Measurements from ENCODE around the gene CDH23.

The CDH23 gene

GRCh38 chr10:71504570-71504969, 107.8 kb downstream of the CDH23 start:
- in situ Hi-C loops (cut with MboI; ENCODE audit: low sequenced_read_pairs): no loop called here

GRCh38 chr10:71505862-71506261, 109.1 kb downstream of the CDH23 start:
- in situ Hi-C loops (cut with MboI; ENCODE audit: low sequenced_read_pairs): no loop called here

- in situ Hi-C loops (cut with MboI; ENCODE audit: low sequenced_read_pairs): no loop called here
Observed at GRCh38 chr10:71509444-71509843, 112.7 kb downstream of the CDH23 start.

DNA sequence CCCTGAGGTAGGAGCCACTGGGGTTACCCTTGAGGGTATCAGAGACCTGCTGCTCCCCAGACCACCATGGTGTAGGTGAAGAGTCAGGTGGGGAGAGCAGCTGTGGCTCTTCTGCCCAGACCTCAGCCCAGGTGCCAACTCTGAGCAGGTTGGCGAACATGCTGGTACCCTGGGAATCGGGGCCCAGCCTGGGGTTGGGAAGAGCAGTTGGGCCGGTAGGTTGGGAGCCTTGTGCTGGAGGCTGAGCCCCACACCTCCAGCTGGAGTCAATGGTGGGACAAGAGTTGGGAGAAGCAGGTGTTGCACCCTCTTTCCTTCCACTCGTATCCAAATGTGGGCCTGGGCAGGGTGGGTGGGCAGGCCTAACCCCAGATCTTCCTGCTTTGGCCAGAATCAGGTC, 114.5 kb downstream of the CDH23 start:
- in situ Hi-C loops (cut with MboI; ENCODE audit: low sequenced_read_pairs): no loop called here

- in situ Hi-C loops (cut with MboI; ENCODE audit: low sequenced_read_pairs): no loop called here
Observed at GRCh38 chr10:71512312-71512711, 115.6 kb downstream of the CDH23 start.

DNA sequence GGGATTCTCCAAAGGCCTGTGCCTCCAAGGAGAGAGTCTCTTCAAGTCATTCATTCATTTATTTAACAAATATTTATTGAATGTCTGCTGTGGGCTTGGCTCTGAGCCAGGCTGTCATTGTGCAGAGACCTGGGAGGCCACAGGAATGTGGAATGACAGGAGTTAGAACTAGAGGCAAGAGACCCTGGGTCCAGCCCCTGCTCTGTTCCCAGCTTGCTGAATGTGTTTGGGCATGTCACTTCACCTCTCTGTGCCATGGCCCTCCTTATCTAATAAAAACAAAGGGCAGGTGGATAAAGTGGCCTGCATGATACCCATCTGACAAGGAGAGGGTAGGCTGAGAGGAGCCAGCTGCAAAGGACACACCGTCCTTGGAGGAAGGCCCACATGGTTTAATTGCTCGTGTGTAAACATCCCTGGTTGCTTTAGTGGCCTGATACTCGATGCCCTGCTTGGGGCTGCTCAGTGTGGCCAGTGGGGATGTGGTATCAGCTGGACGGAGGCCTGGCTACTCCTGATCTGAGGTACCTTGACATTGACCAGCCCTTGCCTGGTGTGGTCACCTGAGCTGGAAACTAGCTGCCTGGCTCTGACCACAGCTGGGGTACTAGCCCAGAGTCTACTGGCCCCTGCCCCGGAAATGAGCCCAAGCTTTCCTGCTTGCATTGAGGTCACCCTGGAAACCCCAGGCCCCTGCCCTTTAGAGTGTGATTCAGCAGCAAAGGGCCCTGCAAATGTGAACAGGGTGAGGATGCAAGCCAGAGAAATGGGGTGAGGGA, 116.2 kb downstream of the CDH23 start:
- in situ Hi-C loops (cut with MboI; ENCODE audit: low sequenced_read_pairs): no loop called here

DNA sequence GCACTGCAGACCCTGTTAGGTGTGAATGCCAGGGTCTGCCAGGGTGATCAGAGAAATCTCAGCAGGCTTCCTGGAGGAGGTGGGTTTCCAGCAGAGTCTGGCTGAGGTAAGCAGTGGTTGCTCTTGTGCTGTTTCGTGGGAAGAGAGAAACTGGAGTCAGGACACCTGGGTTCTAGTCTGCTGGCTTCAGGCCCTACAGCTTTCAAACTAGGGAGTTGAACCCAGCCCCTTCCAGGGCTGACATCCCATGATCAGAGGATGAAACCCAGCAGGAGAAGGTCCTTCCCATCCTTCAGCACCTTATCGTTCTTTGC, 116.8 kb downstream of the CDH23 start:
- in situ Hi-C loops (cut with MboI; ENCODE audit: low sequenced_read_pairs): no loop called here

DNA sequence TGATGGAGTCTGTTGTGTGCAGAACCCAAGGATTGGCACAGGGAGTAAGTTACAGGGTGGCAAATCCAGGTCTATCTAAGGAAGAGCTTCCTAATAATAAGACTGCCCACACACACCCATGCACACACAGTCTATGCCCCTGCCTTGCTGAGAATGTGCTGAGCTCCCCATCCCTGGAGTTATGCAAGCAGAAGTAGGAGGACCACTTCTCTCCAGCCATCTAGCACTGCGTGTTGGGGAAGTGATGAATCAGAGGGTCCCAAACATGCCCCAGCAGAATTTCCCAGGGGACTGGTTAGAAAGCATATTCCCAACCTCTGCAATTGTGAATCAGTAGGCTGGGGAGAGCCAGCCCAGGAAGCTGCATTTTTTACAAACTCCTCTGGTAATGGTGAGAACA, 117.2 kb downstream of the CDH23 start:
- in situ Hi-C loops (cut with MboI; ENCODE audit: low sequenced_read_pairs): no loop called here

DNA sequence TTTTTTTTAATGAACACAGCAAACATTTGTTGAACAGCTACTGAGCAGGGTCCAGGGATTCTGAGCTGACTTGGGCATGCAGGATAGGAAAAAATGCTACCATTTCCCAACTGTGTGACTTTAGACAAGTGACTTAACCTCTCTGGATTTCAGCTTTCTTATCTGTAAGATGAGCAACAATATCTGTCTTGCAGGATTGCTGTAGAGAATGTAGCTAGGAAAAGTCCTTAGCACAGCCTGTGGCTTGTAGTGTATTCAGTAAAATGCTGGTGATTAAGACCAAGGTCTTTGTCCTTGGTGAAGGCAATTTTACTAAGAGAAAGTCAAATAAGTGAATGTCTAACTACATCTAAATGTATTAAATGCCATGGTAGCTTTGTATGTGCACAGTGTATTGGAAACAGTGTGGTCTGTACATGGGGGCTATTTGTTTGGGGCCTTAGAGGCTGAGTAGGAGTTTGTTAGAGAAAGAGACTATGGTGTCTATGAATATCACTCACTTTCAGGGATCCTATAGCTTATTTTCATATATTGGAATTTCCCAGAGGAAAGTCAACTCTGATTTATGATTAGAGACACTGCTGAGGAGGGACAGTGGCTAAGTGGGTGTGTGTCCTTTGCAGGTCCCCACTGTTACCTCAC, 118.9 kb downstream of the CDH23 start:
- in situ Hi-C loops (cut with MboI; ENCODE audit: low sequenced_read_pairs): no loop called here

- in situ Hi-C loops (cut with MboI; ENCODE audit: low sequenced_read_pairs): no loop called here
Observed at GRCh38 chr10:71516890-71517289, 120.2 kb downstream of the CDH23 start.

DNA sequence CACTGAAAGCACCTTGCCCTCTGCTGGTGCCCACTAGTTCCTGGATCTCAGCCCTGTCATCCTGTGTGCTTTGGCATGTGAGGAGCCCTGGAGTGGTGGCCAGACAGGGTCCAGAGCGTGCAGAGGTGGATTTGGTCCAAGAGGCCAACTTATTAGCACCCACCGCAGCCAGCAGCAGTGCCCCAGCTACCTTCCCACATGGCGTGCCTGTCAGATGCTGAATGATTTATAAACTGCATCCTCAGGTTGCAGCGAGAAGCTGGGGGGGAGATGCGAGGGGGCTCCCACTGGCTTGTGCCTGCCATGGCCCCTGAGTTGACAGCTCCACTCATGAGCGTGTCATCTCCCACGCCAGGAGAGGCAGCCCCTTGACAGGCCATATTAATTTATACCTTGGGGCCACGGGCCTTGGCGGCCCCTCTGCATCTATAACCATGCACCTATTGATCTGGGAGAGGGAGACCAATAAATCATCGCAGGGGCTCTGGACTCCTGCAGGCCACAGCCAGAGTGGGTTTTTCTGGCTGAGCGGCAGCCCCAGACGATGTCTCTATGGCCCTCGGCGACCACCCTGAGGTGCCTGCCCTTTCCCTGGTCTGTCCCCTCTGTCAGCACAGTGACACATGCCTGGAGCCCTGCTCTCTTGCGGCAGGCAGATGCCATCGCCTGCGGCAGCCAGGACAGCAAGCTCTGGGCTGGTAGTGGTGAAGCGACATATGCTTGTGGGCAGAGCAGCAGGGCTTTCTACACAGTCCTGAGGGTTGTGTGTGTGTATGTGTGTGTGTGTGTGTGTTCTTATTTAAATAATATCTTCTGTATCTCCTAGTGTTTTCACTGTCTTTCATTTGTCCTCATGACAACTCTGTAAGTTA, 120.8 kb downstream of the CDH23 start:
- in situ Hi-C loops (cut with MboI; ENCODE audit: low sequenced_read_pairs): no loop called here

GRCh38 chr10:71520042-71520441, 123.3 kb downstream of the CDH23 start:
- in situ Hi-C loops (cut with MboI; ENCODE audit: low sequenced_read_pairs): no loop called here

DNA sequence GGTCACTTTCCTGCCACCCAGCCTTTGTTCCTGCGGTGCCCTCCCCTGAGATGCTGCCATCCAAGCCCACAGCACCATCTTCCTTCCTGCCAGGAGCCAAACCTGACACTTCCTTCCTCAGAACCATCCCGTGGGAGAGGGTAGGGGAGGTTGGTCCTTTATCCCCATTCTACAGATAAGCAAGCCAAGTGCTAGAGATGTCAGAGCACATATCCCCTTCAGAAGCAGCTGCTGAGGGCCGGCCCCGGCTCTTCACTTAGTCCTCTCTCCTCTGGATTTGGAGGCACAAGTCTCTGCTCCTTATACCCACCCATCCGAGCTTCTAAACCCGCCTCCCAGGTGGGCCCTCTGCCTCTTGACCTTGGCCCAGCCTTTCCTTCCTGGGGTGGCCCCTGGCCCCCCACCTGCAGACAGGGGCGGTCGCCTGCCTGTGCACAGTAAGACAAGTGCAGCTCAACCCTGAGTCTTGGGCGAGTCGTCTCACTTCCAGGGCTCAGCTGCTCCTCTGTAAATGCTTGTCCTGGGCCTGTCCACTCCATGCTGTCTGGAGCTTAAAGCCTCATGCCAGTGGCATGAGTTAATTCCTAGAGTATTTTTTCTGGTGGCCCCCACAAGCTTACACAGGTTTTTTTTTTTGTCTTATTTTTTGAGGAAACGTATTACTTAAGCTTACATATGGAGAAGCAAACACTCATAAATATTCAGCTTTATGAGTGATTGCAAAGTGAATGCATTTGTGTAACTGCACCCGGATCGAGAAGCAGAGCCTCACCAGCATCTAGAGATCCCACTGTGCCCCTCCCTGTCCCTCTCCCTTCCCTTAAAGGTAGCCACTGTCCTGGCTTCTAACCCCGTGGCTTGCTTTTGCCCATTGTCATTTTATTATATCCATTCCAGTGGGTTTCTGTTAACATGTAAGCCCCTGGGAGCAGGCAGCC, 125.1 kb downstream of the CDH23 start:
- in situ Hi-C loops (cut with MboI; ENCODE audit: low sequenced_read_pairs): no loop called here

GRCh38 chr10:71522442-71523144, 125.9 kb downstream of the CDH23 start:
- in situ Hi-C loops (cut with MboI; ENCODE audit: low sequenced_read_pairs): no loop called here

DNA sequence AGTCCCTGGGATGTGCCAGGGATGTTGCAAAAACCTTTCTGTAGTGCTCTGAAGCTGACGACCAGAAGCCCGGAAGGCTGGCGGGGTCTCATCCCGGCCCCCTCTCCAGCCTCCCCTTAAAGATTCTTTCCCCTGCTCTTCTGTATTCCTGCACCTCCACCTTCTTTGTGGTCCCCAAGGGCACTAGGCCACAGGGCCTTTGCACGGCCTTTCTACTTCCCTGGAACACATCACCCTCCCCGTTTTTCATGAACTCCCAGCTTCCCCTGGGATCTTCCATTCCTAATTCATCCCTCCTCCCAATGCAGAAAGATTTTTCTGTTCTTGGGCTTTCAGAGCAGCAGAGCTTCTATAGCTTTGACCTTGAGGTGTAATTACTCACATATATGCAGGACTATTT, 127.0 kb downstream of the CDH23 start:
- in situ Hi-C loops (cut with MboI; ENCODE audit: low sequenced_read_pairs): no loop called here

GRCh38 chr10:71525092-71525491, 128.4 kb downstream of the CDH23 start:
- in situ Hi-C loops (cut with MboI; ENCODE audit: low sequenced_read_pairs): no loop called here

DNA sequence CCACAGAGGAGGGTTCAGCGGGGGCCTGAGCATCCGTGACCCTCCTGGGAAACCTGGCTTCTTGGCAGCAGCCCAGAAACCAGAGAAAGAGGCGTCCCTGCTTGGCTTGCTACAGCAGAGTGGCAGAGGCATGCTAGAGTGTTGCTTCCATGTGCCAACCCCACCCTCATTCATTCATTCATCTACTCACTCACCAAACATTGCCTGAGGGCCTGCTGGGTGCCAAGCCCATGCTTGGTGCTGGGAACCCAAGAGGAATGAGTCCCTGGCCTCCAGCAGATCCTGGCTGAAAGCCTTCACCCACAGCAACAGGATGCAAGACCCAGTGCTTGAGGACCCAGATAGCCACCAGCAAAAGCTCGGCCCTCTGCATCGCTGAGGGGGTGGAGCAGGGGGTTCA, 129.0 kb downstream of the CDH23 start:
- in situ Hi-C loops (cut with MboI; ENCODE audit: low sequenced_read_pairs): no loop called here

GRCh38 chr10:71526653-71527052, 129.9 kb downstream of the CDH23 start:
- in situ Hi-C loops (cut with MboI; ENCODE audit: low sequenced_read_pairs): no loop called here

DNA sequence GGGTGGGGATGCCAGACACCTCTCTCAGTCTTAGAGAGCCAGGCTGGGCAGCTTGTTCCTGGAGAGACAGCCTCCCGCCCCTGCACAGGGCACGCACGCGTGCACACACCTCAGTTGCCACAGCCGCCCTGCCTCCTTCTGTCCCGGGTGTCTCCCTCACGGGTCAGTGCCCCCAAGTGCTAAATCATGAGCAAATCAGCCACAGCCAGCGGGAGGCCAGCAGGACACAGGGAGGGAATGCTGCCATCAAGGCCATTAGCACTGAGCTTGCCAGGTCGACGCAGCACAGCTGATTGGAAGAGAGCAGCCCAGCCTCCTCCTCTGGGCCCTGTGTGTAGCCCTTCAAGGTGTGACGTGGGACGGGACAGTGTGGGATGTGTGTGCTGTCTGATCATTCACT, 130.4 kb downstream of the CDH23 start:
- in situ Hi-C loops (cut with MboI; ENCODE audit: low sequenced_read_pairs): no loop called here
